Spinal cord (tissue), 10 donors: ENCODE results near the gene ACSM5. TPM values are rescaled to one million over a fixed set of nuclear protein-coding genes. Genes with fewer than 3 reads are reported as not detected.
"Not testable (repeated sequence)": the region's sequence is repeated elsewhere in the genome, so short reads cannot be mapped to it uniquely, and the experiment has no call there.

Experiments
- DNase-seq, 6 donors: peaks; one replicate each; pipeline versions ENCODE4 v3.0.0 to v3.0.0-alpha.2; 2013 to 2015; ENCODE audit warnings: low spot score in 6 of 6, low read depth in 4 of 6
- H3K27ac ChIP-seq: one replicate; pipeline ENCODE4 v1.5.1; 2013; ENCODE audit warnings: low read depth, low read length, control low read depth
- H3K27me3 ChIP-seq: one replicate; pipeline ENCODE4 v1.6.1; 2013; ENCODE audit warnings: low read length; ENCODE audit not compliant: control insufficient read depth, insufficient read depth
- H3K36me3 ChIP-seq: one replicate; pipeline ENCODE4 v1.6.1; 2013; ENCODE audit warnings: low read length; ENCODE audit not compliant: control insufficient read depth, insufficient read depth
- H3K4me1 ChIP-seq: one replicate; pipeline ENCODE4 v1.6.1; 2013; ENCODE audit warnings: low read length; ENCODE audit not compliant: control insufficient read depth, insufficient read depth
- H3K4me3 ChIP-seq: one replicate; pipeline ENCODE4 v1.5.1; 2013; ENCODE audit warnings: low read depth, low read length, control low read depth
- H3K9me3 ChIP-seq: one replicate; pipeline ENCODE4 v1.6.1; 2013; ENCODE audit warnings: low read length; ENCODE audit not compliant: control insufficient read depth, insufficient read depth
- WGBS: methylation state at CpG from one replicate; pipeline ENCODE4 v1.1.5; 2013; ENCODE audit warnings: missing lambda C conversion rate; ENCODE audit not compliant: insufficient coverage; 5-methylcytosine and 5-hydroxymethylcytosine counted together
- polyA plus RNA-seq, 2 donors: library from polyadenylated mRNA; unstranded; fragments of 120-200 nt; gene quantifications; one replicate each; pipeline ENCODE4 v1.2.1, GENCODE V29; 2013; ENCODE audit not compliant: insufficient read length in 2 of 2
- total RNA-seq, 2 donors: library from RNA; depleted of rRNA in 1 of 2; stranded (reverse); fragments of 120-200 nt in 1 of 2; fragments of >200 nt in 1 of 2; gene quantifications; one replicate each; pipeline versions ENCODE4 v1.2.3 to v1.2.4, GENCODE V29; 2013 to 2014
- donor health status: healthy.

Gene ACSM5
- total and polyA plus RNA-seq, 4 donors: 1.7 to 2.4 (median 2.2) TPM

- not testable (repeated sequence) for H3K4me3 ChIP-seq, H3K27me3 ChIP-seq, H3K4me1 ChIP-seq, H3K27ac ChIP-seq, DNase-seq, H3K36me3 ChIP-seq, H3K9me3 ChIP-seq
- WGBS: 100% methylated on average over 1 of the region's 1 CpG
These were observed 61.4 kb downstream of the ACSM5 start for GRCh38 chr16:20470732-20471131.

- not testable (repeated sequence) for H3K36me3 ChIP-seq, H3K27ac ChIP-seq, H3K27me3 ChIP-seq, DNase-seq, H3K9me3 ChIP-seq, H3K4me1 ChIP-seq, H3K4me3 ChIP-seq
- no CpG with 5 or more reads among the region's 2 CpGs for WGBS
These were observed 67.9 kb downstream of the ACSM5 start for GRCh38 chr16:20477188-20477744.

- WGBS: no CpG with 5 or more reads among the region's 1 CpG
- H3K9me3 ChIP-seq, H3K36me3 ChIP-seq, H3K4me3 ChIP-seq, DNase-seq, H3K27me3 ChIP-seq, H3K27ac ChIP-seq, H3K4me1 ChIP-seq: not testable (repeated sequence)
These were observed 74.7 kb downstream of the ACSM5 start for GRCh38 chr16:20483989-20484388.

GRCh38 chr16:20484726-20485125, 75.4 kb downstream of the ACSM5 start:
- no peak for DNase-seq

GRCh38 chr16:20485408-20485807, 76.1 kb downstream of the ACSM5 start:
- Histone ChIP-seq H3K4me3 (no peak overlapping the region), H3K4me1 (no peaks in the 10 kb centered on the region), H3K36me3 (no peaks in the 10 kb centered on the region), H3K9me3 (no peaks in the 10 kb centered on the region), H3K27ac (no peak overlapping the region), H3K27me3 (no peaks in the 10 kb centered on the region)
- DNase-seq: no peak
- no CpG with 5 or more reads among the region's 1 CpG for WGBS

More at GRCh38 chr16:20484726-20485125, 75.4 kb downstream of the ACSM5 start:
- Histone ChIP-seq H3K27ac (no peak overlapping the region), H3K36me3 (no peaks in the 10 kb centered on the region), H3K9me3 (no peaks in the 10 kb centered on the region), H3K4me1 (no peaks in the 10 kb centered on the region), H3K4me3 (no peak overlapping the region), H3K27me3 (no peaks in the 10 kb centered on the region)
- no CpG with 5 or more reads among the region's 1 CpG for WGBS

Other genes with a start within 250 kb of the ACSM5 start
- gene GP2, start 82.0 kb upstream of the ACSM5 start, total RNA-seq: not detected
- under 1 TPM; 0.17 to 0.21 TPM for gene GP2, start 82.0 kb upstream of the ACSM5 start, polyA plus RNA-seq
- gene UMOD, start 56.8 kb upstream of the ACSM5 start, total RNA-seq: not detected
- gene UMOD, start 56.8 kb upstream of the ACSM5 start, polyA plus RNA-seq: under 1 TPM; 0.19 to 0.63 TPM
- not detected for gene PDILT, start 4.8 kb upstream of the ACSM5 start, total RNA-seq
- not detected for gene PDILT, start 4.8 kb upstream of the ACSM5 start, polyA plus RNA-seq
- gene ACSM2A, start 42.0 kb downstream of the ACSM5 start, total RNA-seq: under 1 TPM in 1 of 2 donors, not detected in 1; 0.11 TPM
- gene ACSM2A, start 42.0 kb downstream of the ACSM5 start, polyA plus RNA-seq: under 1 TPM; 0.56 to 0.71 TPM
- not detected for gene ACSM2B, start 166.8 kb downstream of the ACSM5 start, total RNA-seq
- gene ACSM2B, start 166.8 kb downstream of the ACSM5 start, polyA plus RNA-seq: under 1 TPM in 1 of 2 donors, not detected in 1; 0.99 TPM